RWPE1 (cell line): ENCODE data around the gene PLA2G2E.

ENCODE experiments used
- CTCF ChIA-PET: fragments of 350-600 bp; sonication (Branson Sonifier 250); formaldehyde crosslinking; extraction: SDS; loops from one replicate; lab custom pipeline; 2021; lab: Yijun Ruan, JAX
- POLR2A ChIA-PET: fragments of 400-600 bp; formaldehyde crosslinking; extraction: SDS; loops from one replicate; lab custom pipeline; 2020; ENCODE audit warnings: antibody characterized with exemption; ENCODE audit not compliant: low non-redundant PET; lab: Yijun Ruan, JAX
- DNase-seq: peaks from one replicate; pipeline ENCODE4 v3.0.0; 2012; ENCODE audit warnings: low spot score
- H3K27ac ChIP-seq: fragments of 450-650 bp; 2 replicates; pipeline ENCODE4 v1.5.1; 2017
- TF ChIP-seq, protein P1 (sequence below): fragments of 450-650 bp; conservative IDR thresholded peaks from 2 replicates; pipeline ENCODE4 v1.5.1; 2017; ENCODE audit warnings: low read depth, mild to moderate bottlenecking

PLA2G2E gene, protein sequence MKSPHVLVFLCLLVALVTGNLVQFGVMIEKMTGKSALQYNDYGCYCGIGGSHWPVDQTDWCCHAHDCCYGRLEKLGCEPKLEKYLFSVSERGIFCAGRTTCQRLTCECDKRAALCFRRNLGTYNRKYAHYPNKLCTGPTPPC

GRCh38 chr1:19923137-19923952, at the start of gene PLA2G2E:
Gene PLA2G2E (minus strand): TSS chr1:19923617. CDS start chr1:19923559, 58 bp downstream.
- TF ChIP-seq, protein P1, sequence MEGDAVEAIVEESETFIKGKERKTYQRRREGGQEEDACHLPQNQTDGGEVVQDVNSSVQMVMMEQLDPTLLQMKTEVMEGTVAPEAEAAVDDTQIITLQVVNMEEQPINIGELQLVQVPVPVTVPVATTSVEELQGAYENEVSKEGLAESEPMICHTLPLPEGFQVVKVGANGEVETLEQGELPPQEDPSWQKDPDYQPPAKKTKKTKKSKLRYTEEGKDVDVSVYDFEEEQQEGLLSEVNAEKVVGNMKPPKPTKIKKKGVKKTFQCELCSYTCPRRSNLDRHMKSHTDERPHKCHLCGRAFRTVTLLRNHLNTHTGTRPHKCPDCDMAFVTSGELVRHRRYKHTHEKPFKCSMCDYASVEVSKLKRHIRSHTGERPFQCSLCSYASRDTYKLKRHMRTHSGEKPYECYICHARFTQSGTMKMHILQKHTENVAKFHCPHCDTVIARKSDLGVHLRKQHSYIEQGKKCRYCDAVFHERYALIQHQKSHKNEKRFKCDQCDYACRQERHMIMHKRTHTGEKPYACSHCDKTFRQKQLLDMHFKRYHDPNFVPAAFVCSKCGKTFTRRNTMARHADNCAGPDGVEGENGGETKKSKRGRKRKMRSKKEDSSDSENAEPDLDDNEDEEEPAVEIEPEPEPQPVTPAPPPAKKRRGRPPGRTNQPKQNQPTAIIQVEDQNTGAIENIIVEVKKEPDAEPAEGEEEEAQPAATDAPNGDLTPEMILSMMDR, result no peak
- POLR2A ChIA-PET, result no interaction called here
- CTCF ChIA-PET, result no interaction called here
- no peak for DNase-seq
- H3K27ac ChIP-seq, result no peak within 1 kb of the TSS

GRCh38 chr1:19971664-19972063, 48.2 kb upstream of the PLA2G2E start:
- ChIA-PET CTCF (no interaction called here), POLR2A (no interaction called here)
- H3K27ac ChIP-seq, result no peak overlapping the region
- TF ChIP-seq, protein P1, result no peak
- DNase-seq, result no peak

GRCh38 chr1:19969898-19970660, 46.7 kb upstream of the PLA2G2E start:
- H3K27ac ChIP-seq, result no peak overlapping the region
- ChIA-PET CTCF (no interaction called here), POLR2A (no interaction called here)
- TF ChIP-seq, protein P1, result no peak
- no peak for DNase-seq

- TF ChIP-seq, protein P1, result no peak
- POLR2A ChIA-PET, result no interaction called here
- CTCF ChIA-PET, result interaction anchor here (0.6 kb wide), 1 partner anchor 28 kb away, joined by 4 read pairs; no protein-coding TSS in a partner anchor
- no peak for DNase-seq
- no peak overlapping the region for H3K27ac ChIP-seq
These were observed 44.4 kb upstream of the PLA2G2E start for GRCh38 chr1:19967808-19968207.

DNA sequence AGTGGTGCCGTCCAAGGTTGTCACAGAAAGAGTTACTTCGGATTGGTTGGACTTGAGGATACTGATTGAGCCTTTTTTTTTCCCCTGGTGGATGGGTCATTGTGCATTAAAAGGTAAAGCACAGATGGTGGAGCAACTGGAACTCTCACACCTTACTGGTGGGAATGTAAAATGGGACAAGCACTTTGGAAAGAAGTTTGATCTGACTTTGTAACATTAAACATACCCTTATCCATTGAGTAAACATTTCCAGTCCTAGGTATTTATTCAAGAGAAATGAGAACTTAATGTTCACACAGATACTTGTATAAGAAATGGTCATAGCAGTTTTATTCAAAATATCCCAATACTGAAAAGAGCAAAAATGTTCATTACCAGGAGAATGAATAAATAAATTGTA, 41.1 kb upstream of the PLA2G2E start:
- POLR2A ChIA-PET, result no interaction called here
- H3K27ac ChIP-seq, result no peak overlapping the region
- TF ChIP-seq, protein P1, result no peak
- DNase-seq, result no peak
- CTCF ChIA-PET, result no interaction called here

DNA sequence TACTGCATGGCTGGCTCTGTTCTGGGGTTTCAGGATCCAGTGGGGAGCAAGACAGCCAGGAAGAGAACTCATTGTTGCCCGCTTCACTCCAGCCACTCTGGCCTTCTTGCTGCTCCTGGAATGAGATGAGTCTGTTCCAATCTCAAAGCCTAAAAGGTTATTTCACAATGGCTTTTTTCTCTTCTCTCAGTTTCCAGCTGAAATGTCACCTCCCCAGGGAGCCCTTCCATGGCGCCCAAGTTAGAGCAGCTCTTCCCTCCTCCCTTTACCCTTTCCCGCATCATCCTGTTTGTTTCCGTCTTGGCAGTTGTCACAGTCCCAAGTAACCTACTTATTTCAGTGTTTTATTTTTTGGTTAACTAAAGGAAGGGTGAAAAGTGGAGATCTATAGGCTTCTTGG, 40.2 kb upstream of the PLA2G2E start:
- DNase-seq, result no peak
- TF ChIP-seq, protein P1, result no peak
- ChIA-PET POLR2A (no interaction called here), CTCF (no interaction called here)
- no peak overlapping the region for H3K27ac ChIP-seq
